ENCODE data around the gene IAH1. TPM values are rescaled to one million over a fixed set of nuclear protein-coding genes. Genes with fewer than 3 reads are reported as not detected.

IAH1 gene
- total RNA-seq (10 to 100 TPM; 52.5 to 58.1 TPM), polyA plus RNA-seq (10 to 100 TPM; 85.8 to 98.4 TPM)

- Mint-ChIP-seq H3K4me3 (peak within 1 kb of the TSS; percentile 83 to 91 (median 86)), H3K27ac (peak within 1 kb of the TSS; percentile 80 to 95 (median 94)), H3K27me3 (no peaks in the 10 kb centered on the region), H3K36me3 (peaks cover 17 to 23% of the 10 kb centered on the region in 2 donors), H3K9me3 (no peaks in the 10 kb centered on the region), H3K4me1 (peaks cover 28 to 60% (median 45%) of the 10 kb centered on the region in 4 donors)
- ChIA-PET CTCF (ENCODE audit: partially characterized antibody) (interaction anchor here (0.7 to 1.5 kb wide), 9 partner anchors 26 to 368 kb away, joined by 3 to 5 read pairs (median 4); partner anchors contain the start of genes ADAM17, CPSF3, ITGB1BP1 and TAF1B), POLR2A (ENCODE audit: partially characterized antibody) (interaction anchor here (0.5 to 4.6 kb wide), 16 partner anchors 8 to 569 kb away, joined by 3 to 42 read pairs (median 6); partner anchors contain the start of genes ADAM17, CPSF3, ITGB1BP1 and KLF11)
- no peaks in the 10 kb centered on the region for H3K9me3 ChIP-seq (ENCODE audit: control insufficient read depth in 1 of 2, low read length in 2 of 2)
- H3K4me3 ChIP-seq (ENCODE audit: low read length in 2 of 2): peak within 1 kb of the TSS; percentile 11 to 86
- peak; percentile 78 to 82 (median 80) for DNase-seq
- H3K36me3 ChIP-seq (ENCODE audit: insufficient read depth, low read length): no peaks in the 10 kb centered on the region
- intact Hi-C loops (cut with micrococcal nuclease): loop anchor here (1.0 to 2.0 kb wide), 4 partner anchors 51 to 308 kb away; partner anchors contain the start of genes ADAM17, CPSF3, ITGB1BP1 and YWHAQ
- H3K27ac ChIP-seq (ENCODE audit: low read depth, low read length): peak within 1 kb of the TSS; percentile 83
- no peaks in the 10 kb centered on the region for H3K27me3 ChIP-seq (ENCODE audit: insufficient read depth, low read length)
- H3K4me1 ChIP-seq (ENCODE audit: insufficient read depth, low read length): peaks cover 52% of the 10 kb centered on the region
Measured at GRCh38 chr2:9474361-9475057, at the start of gene IAH1. Gene IAH1 (plus strand): TSS chr2:9474551. CDS start chr2:9474567, 16 bp downstream.

- DNase-seq: no peak
- ChIA-PET POLR2A (ENCODE audit: partially characterized antibody) (no interaction called here), CTCF (ENCODE audit: partially characterized antibody) (interaction anchor here (0.8 to 1.0 kb wide), 3 partner anchors 11 to 53 kb away, joined by 3 read pairs; no protein-coding TSS in a partner anchor)
- H3K4me3 Mint-ChIP-seq: no peak overlapping the region
- Histone ChIP-seq H3K27me3 (ENCODE audit: insufficient read depth, low read length) (no peaks in the 10 kb centered on the region), H3K9me3 (ENCODE audit: control insufficient read depth in 1 of 2, low read length in 2 of 2) (no peaks in the 10 kb centered on the region), H3K4me1 (ENCODE audit: insufficient read depth, low read length) (peaks cover 6% of the 10 kb centered on the region), H3K36me3 (ENCODE audit: insufficient read depth, low read length) (peaks cover 31% of the 10 kb centered on the region), H3K27ac (ENCODE audit: low read depth, low read length) (no peak overlapping the region), H3K4me3 (ENCODE audit: low read length in 2 of 2) (no peak overlapping the region)
- H3K27ac Mint-ChIP-seq: no peak overlapping the region
- H3K4me1 Mint-ChIP-seq: peaks cover 0 to 5% (median 0%) of the 10 kb centered on the region in 4 donors
- peaks cover 36 to 42% of the 10 kb centered on the region in 2 donors for H3K36me3 Mint-ChIP-seq
- H3K9me3 Mint-ChIP-seq: no peaks in the 10 kb centered on the region
- H3K27me3 Mint-ChIP-seq: no peaks in the 10 kb centered on the region
- intact Hi-C loops (cut with micrococcal nuclease): loop anchor here (10.0 kb wide), 1 partner anchor 616 kb away; the partner anchor contains the start of gene KLF11
Measured at GRCh38 chr2:9428965-9429577, 45.3 kb upstream of the IAH1 start.

- Histone ChIP-seq H3K27ac (ENCODE audit: low read depth, low read length) (no peak overlapping the region), H3K36me3 (ENCODE audit: insufficient read depth, low read length) (peaks cover 31% of the 10 kb centered on the region), H3K4me3 (ENCODE audit: low read length in 2 of 2) (no peak overlapping the region), H3K27me3 (ENCODE audit: insufficient read depth, low read length) (no peaks in the 10 kb centered on the region), H3K9me3 (ENCODE audit: control insufficient read depth in 1 of 2, low read length in 2 of 2) (no peaks in the 10 kb centered on the region), H3K4me1 (ENCODE audit: insufficient read depth, low read length) (no peaks in the 10 kb centered on the region)
- DNase-seq: no peak
- peaks cover 47 to 50% of the 10 kb centered on the region in 2 donors for H3K36me3 Mint-ChIP-seq
- H3K27me3 Mint-ChIP-seq: no peaks in the 10 kb centered on the region
- no peak overlapping the region for H3K4me3 Mint-ChIP-seq
- CTCF ChIA-PET (ENCODE audit: partially characterized antibody): no interaction called here
- POLR2A ChIA-PET (ENCODE audit: partially characterized antibody): no interaction called here
- H3K4me1 Mint-ChIP-seq: peaks cover 0 to 3% (median 0%) of the 10 kb centered on the region in 4 donors
- no peak overlapping the region for H3K27ac Mint-ChIP-seq
- H3K9me3 Mint-ChIP-seq: no peaks in the 10 kb centered on the region
- intact Hi-C loops (cut with micrococcal nuclease): no loop called here
Measured at GRCh38 chr2:9430316-9431293, 43.7 kb upstream of the IAH1 start.

DNA sequence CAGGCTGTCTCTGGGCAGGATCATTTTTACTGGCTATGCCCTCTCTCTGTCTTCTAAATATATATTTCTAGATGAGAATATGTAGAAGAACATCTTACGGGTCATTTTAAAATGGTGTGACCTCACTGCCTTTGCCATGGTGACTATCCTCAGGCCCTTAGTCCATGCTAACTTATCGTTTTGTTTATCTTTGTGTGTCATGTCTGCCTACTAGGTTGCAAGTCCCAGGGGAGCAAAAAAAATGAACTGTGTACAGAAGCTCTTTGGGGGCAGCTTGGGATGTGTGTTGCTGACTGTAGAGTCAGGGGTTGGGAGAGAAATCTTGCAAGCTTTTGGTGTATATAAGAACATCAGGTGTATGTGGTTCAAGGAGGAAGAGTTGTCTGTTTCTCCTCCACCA lies 39.9 kb upstream of the IAH1 start:
- Histone ChIP-seq H3K4me3 (ENCODE audit: low read length in 2 of 2) (no peak overlapping the region), H3K27me3 (ENCODE audit: insufficient read depth, low read length) (no peaks in the 10 kb centered on the region), H3K4me1 (ENCODE audit: insufficient read depth, low read length) (no peaks in the 10 kb centered on the region), H3K27ac (ENCODE audit: low read depth, low read length) (no peak overlapping the region), H3K9me3 (ENCODE audit: control insufficient read depth in 1 of 2, low read length in 2 of 2) (no peaks in the 10 kb centered on the region), H3K36me3 (ENCODE audit: insufficient read depth, low read length) (peaks cover 42% of the 10 kb centered on the region)
- Mint-ChIP-seq H3K36me3 (peaks cover 66 to 72% of the 10 kb centered on the region in 2 donors), H3K27ac (peak overlapping the region in 1 of 7 donors; percentile 48), H3K4me1 (no peaks in the 10 kb centered on the region), H3K9me3 (no peaks in the 10 kb centered on the region), H3K4me3 (no peak overlapping the region), H3K27me3 (no peaks in the 10 kb centered on the region)
- POLR2A ChIA-PET (ENCODE audit: partially characterized antibody): interaction anchor here (0.6 to 1.1 kb wide), 3 partner anchors 11 to 646 kb away, joined by 3 read pairs; partner anchors contain the start of gene CPSF3
- intact Hi-C loops (cut with micrococcal nuclease): no loop called here
- DNase-seq: no peak
- CTCF ChIA-PET (ENCODE audit: partially characterized antibody): no interaction called here

GRCh38 chr2:9439536-9439935 lies 34.8 kb upstream of the IAH1 start:
- H3K27ac ChIP-seq (ENCODE audit: low read depth, low read length): no peak overlapping the region
- Mint-ChIP-seq H3K36me3 (peaks cover 59 to 60% of the 10 kb centered on the region in 2 donors), H3K4me1 (peaks cover 2 to 8% (median 3%) of the 10 kb centered on the region in 4 donors)

GRCh38 chr2:9440058-9440727 lies 34.2 kb upstream of the IAH1 start:
- Histone ChIP-seq H3K4me3 (ENCODE audit: low read length in 2 of 2) (no peak overlapping the region), H3K9me3 (ENCODE audit: control insufficient read depth in 1 of 2, low read length in 2 of 2) (no peaks in the 10 kb centered on the region), H3K4me1 (ENCODE audit: insufficient read depth, low read length) (no peaks in the 10 kb centered on the region), H3K27me3 (ENCODE audit: insufficient read depth, low read length) (no peaks in the 10 kb centered on the region), H3K27ac (ENCODE audit: low read depth, low read length) (no peak overlapping the region), H3K36me3 (ENCODE audit: insufficient read depth, low read length) (peaks cover 29% of the 10 kb centered on the region)
- DNase-seq: no peak
- Mint-ChIP-seq H3K9me3 (no peaks in the 10 kb centered on the region), H3K27ac (no peak overlapping the region), H3K4me1 (peaks cover 4 to 13% (median 6%) of the 10 kb centered on the region in 4 donors), H3K4me3 (no peak overlapping the region), H3K27me3 (no peaks in the 10 kb centered on the region), H3K36me3 (peaks cover 57 to 58% of the 10 kb centered on the region in 2 donors)
- intact Hi-C loops (cut with micrococcal nuclease): no loop called here
- ChIA-PET CTCF (ENCODE audit: partially characterized antibody) (no interaction called here), POLR2A (ENCODE audit: partially characterized antibody) (no interaction called here)

More at GRCh38 chr2:9439536-9439935, 34.8 kb upstream of the IAH1 start:
- no peaks in the 10 kb centered on the region for H3K9me3 ChIP-seq (ENCODE audit: control insufficient read depth in 1 of 2, low read length in 2 of 2)
- no peaks in the 10 kb centered on the region for H3K27me3 ChIP-seq (ENCODE audit: insufficient read depth, low read length)
- Mint-ChIP-seq H3K27ac (no peak overlapping the region), H3K9me3 (no peaks in the 10 kb centered on the region), H3K4me3 (no peak overlapping the region), H3K27me3 (no peaks in the 10 kb centered on the region)
- POLR2A ChIA-PET (ENCODE audit: partially characterized antibody): no interaction called here
- H3K36me3 ChIP-seq (ENCODE audit: insufficient read depth, low read length): peaks cover 29% of the 10 kb centered on the region
- no peak for DNase-seq
- CTCF ChIA-PET (ENCODE audit: partially characterized antibody): no interaction called here
- H3K4me3 ChIP-seq (ENCODE audit: low read length in 2 of 2): no peak overlapping the region
- intact Hi-C loops (cut with micrococcal nuclease): no loop called here
- no peaks in the 10 kb centered on the region for H3K4me1 ChIP-seq (ENCODE audit: insufficient read depth, low read length)
